ENCODE measurements around the gene RNF19B. TPM values are rescaled to one million over a fixed set of nuclear protein-coding genes. Genes with fewer than 3 reads are reported as not detected.

Gene RNF19B
- total and polyA plus RNA-seq, 2 of the 13 experiments (the other 11 are each of a cell fraction or from before 2014, with no cell fraction given) = 15.3 to 22.5 TPM

GRCh38 chr1:32960342-32960741 is 4.3 kb downstream of the RNF19B start:
- Histone ChIP-seq H3K9me3 (ENCODE audit: low read length) (no peaks in the 10 kb centered on the region), H3K27me3 (ENCODE audit: control insufficient read depth in 1 of 2, insufficient read depth in 2 of 2, low read length in 2 of 2) (no peaks in the 10 kb centered on the region; a peak in 1 of 5 replicates), H3K4me1 (ENCODE audit: insufficient read depth, low read length) (peaks cover 23% of the 10 kb centered on the region), H3K4me3 (replicated peaks in 1 of 3; ENCODE audit: insufficient read depth in 1 of 3, low read depth in 2 of 3, low read length in 3 of 3) (no peak overlapping the region), H2AFZ (ENCODE audit: low read length) (no peak overlapping the region), H3K36me3 (replicated peaks in 1 of 2; ENCODE audit: control insufficient read depth in 1 of 2, insufficient read depth in 2 of 2, low read length in 2 of 2) (no peaks in the 10 kb centered on the region; a peak in 1 of 5 replicates), H3K9ac (ENCODE audit: insufficient read depth, low read depth, low read length) (no peak overlapping the region), H3K79me2 (ENCODE audit: insufficient read depth, low read length) (peaks cover 73% of the 10 kb centered on the region), H3K27ac (ENCODE audit: extremely low read length, insufficient read depth, low read length) (no peak overlapping the region), H4K20me1 (ENCODE audit: insufficient read depth, low read length) (peaks cover 8% of the 10 kb centered on the region; the same call in 1 of the 2 replicates), H3K4me2 (ENCODE audit: low read depth, low read length) (peak overlapping the region; percentile 34; the same call in 1 of the 2 replicates)
- intact Hi-C loops (cut with micrococcal nuclease; ENCODE audit: unreplicated experiment) = no loop called here
- ATAC-seq (no peak), DNase-seq (ENCODE audit: low spot score) (no peak), FAIRE-seq (peak; percentile 15)
- 8% methylated on average over 2 of the region's 2 CpGs for WGBS (ENCODE audit: low lambda C conversion rate)
- TF ChIP-seq ZFP82 (CRISPR knock-in tag; IDR thresholded peaks at IDR 0.05; ENCODE audit: borderline replicate concordance) (no peak), SAP130 (CRISPR knock-in tag; IDR thresholded peaks at IDR 0.05; ENCODE audit: low read depth) (0 out of 2 replicates have a peak, but pooled peaks have one; percentile 2), ZNF232 (CRISPR knock-in tag; IDR thresholded peaks at IDR 0.05; ENCODE audit: borderline replicate concordance) (no peak), SOX13 (IDR thresholded peaks at IDR 0.05) (no peak), SOX13 (CRISPR knock-in tag; conservative IDR thresholded peaks at IDR 0.05 in 1 of 2, IDR thresholded peaks at IDR 0.05 in 1 of 2) (peak in 1 of 2 experiments; percentile 54; a peak in 1 of 4 replicates), LCORL (IDR thresholded peaks at IDR 0.05) (no peak), LCORL (CRISPR knock-in tag; IDR thresholded peaks at IDR 0.05) (no peak), SOX5 (CRISPR knock-in tag; IDR thresholded peaks at IDR 0.05; ENCODE audit: borderline replicate concordance) (peak; percentile 21; the same call in 1 of the 2 replicates), ZNF639 (CRISPR knock-in tag; conservative IDR thresholded peaks at IDR 0.05) (no peak)
- in situ Hi-C loops (cut with HindIII; ENCODE audit: extremely low pct_ligation_motif_present, low pct_unique_long_range_greater_than_20kb) = no loop called here
- BruUV-seq (replicated peaks) = no TSS peak
- POLR2A ChIA-PET = no interaction called here
- CTCF ChIA-PET (ENCODE audit: low intra/inter-chr PET ratio, low total read pairs) = no interaction called here
